NCI-H524 (cell line): Measurements from ENCODE around the gene EPHB2.

Experiments used
- DNase-seq, 2 experiments: peaks; one replicate each; lab custom pipeline; 2025; lab: John Stamatoyannopoulos, UW

Gene EPHB2

DNA sequence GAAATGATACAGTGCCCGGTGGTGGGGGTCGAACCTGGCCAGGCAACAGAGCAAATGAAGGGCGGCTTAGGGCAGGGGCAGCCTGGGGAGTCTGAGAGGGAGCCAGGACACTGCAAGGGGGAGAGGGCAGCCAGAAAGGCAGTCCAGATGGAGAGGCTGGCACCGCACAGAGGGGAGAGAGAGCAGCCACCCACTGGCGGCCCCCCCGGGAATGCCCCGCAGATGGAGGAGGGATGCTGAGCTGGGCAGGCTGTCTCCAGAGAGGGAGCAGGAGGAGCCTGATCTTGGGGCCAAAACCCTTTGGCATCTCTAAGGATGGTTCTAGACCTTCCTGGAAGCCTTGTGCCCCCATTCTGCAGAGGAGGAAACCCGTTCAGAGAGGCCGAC lies 149.8 kb downstream of the EPHB2 start:
- DNase-seq = peak; percentile 11 to 49

DNA sequence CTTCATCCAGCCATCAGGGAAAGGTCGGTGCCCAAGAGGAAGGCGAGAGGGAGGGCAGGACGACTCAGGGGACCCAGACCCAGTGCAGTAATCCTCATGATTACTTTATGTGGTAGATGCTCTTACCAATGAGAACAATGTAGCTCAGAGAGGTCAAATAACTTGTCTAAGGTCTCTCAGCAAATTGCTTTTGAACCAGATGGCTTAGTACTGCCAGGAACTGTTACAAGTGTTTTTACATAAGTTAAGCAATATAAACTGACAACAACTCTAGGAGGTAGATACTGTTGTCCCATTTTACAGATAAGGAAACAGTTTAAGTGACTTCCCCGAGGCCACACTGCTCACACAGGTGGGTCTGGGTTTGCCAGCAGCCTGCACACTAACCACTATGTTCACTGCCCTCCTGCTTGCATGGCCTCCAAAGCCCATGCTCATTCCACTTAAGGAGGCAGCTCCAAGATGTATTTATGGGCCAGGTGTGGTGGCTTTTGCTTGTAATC lies 150.3 kb downstream of the EPHB2 start:
- DNase-seq = no peak

DNA sequence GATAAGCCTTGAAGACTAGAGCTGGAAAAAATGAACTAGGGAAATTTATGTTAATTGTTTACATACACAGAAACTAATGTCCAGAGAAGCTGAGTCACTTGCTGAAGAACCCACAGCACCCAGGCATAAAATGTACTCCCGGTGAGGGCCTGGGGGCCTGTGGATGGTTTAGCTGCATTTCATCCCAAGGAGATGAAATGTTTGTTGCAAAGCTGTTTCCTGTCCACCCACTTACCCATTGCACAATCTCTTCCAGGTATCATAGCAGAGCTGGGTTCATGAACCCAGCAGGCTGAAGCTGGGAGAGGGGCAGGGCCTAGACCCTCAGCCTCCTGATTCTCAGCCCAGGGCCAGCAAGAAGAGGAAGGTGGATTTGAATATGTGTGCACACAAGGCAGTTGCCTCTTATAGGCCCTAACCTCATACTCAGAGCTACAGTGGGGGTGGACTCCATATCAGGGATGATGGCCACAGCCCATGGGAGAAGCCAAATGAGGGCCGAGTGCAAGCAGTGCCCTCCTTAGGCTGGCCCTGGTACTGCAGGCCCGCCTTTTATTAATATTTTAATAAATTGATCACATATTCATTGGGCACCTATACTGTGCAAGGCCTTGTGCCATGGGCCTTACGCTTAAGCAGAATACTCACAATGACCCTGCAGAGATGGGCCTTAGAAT lies 151.3 kb downstream of the EPHB2 start:
- peak in 1 of 2 experiments; percentile 28 for DNase-seq

DNA sequence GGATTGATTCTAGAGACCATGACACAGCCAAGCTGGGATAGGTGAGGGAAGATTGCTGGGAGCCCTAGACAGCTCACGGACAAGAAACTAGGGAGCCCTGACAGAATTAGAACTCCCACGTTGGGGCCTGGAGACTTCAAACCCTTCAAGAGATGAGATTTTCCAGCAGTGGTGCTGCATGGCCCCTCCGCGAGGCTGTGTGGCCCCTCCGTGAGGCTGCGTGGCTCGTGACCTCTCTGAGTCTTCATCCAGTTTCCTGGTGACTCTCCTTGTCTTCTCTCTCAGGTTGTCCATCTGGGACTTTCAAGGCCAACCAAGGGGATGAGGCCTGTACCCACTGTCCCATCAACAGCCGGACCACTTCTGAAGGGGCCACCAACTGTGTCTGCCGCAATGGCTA lies 152.1 kb downstream of the EPHB2 start:
- no peak for DNase-seq

DNA sequence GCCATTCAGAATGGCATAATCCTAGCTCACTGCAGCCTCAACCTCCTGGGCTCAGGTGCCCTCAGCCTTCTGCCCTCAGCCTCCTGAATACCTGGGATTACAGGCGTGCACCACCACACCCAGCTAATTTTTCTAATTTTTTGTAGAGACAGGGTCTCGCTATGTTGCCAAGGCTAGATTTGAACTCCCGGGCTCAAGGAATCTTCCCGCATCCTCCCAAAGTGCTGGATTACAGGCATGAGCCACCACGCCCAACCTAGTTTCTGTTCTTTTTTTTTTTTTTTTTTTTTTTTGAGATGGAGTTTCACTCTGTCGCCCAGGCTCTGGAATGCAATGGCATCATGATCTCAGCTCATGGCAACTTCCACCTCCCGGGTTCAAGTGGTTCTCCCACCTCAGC lies 153.1 kb downstream of the EPHB2 start:
- no peak for DNase-seq

DNA sequence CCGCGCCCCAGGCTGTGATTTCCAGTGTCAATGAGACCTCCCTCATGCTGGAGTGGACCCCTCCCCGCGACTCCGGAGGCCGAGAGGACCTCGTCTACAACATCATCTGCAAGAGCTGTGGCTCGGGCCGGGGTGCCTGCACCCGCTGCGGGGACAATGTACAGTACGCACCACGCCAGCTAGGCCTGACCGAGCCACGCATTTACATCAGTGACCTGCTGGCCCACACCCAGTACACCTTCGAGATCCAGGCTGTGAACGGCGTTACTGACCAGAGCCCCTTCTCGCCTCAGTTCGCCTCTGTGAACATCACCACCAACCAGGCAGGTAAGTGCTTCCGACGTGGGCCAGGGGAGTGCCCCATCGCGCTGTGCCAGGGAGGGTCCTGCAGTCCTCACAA lies 154.2 kb downstream of the EPHB2 start:
- DNase-seq = no peak

DNA sequence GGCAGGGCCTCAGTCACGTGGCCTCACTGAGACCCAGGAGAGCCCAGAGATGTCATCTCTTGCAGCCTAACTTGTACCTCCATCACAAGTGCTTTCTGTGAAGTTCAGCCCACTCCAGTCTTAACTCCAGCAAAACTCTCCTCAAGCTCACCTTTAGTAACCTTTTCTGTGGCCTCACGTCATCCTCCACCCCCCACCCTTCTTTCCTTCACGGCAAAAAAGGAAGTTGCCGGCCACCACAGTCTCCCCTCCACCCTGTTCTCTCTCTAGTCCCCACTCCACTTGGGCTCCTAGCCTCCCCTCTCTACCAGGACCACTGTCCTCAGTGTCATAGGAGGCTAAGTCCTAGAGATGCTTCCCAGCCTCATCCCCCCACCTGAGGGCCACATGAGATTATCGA lies 155.1 kb downstream of the EPHB2 start:
- no peak for DNase-seq

DNA sequence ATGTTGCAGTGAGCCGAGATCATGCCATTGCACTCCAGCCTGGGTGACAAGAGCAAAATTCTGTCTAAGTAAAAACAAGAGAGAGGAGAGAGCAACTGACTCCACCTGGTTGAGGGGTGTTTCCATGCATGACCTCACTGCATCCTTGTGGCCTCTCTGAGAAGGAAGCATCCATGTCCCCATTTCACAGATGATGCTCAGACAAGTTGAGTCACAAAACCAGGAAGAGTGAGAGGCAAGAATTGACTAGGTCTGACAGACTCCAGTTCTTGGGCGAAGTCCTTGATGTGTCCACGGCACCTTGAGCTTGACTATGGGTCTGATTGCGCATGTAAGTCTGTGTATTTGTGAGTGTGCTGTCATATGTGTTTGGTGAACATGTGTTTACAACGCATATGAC lies 156.2 kb downstream of the EPHB2 start:
- DNase-seq = no peak

DNA sequence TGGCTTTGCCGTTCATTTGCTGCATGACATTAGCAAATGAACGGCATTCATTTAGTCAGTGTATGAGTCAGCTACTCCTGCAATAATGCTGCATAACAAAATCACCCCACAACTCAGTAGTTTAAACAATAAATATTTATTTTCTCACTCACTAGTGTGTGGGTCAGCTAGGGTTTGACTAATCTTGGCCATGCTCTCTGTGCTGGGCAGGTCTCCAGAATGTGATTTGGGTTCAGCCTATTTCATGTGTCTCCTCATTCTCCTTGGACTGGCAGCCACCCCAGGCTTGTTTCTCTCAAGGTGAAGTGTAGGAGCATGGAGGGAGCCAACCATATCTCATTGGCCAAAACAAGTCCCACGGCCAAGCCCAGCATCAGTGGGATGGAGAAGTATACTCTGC lies 157.7 kb downstream of the EPHB2 start:
- DNase-seq = no peak

DNA sequence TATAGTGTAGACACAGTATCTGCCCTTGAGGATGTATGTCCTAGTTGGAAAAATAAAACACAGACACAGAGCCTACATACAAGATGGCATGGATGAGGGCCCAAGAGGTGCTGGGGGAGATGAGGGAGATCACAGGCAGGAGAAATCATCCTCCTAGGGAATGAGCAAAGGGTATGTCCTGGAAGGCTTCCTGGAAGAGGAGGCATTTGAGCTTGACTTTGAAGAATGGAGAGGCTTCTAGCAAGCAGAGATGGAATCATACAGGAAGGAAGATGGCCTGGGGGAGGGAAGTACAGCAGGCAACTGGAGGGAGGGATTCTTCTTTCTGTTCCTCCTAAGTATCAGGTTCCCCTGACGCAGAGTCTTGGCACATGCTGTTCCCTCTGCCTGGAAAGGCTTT lies 158.7 kb downstream of the EPHB2 start:
- no peak for DNase-seq

DNA sequence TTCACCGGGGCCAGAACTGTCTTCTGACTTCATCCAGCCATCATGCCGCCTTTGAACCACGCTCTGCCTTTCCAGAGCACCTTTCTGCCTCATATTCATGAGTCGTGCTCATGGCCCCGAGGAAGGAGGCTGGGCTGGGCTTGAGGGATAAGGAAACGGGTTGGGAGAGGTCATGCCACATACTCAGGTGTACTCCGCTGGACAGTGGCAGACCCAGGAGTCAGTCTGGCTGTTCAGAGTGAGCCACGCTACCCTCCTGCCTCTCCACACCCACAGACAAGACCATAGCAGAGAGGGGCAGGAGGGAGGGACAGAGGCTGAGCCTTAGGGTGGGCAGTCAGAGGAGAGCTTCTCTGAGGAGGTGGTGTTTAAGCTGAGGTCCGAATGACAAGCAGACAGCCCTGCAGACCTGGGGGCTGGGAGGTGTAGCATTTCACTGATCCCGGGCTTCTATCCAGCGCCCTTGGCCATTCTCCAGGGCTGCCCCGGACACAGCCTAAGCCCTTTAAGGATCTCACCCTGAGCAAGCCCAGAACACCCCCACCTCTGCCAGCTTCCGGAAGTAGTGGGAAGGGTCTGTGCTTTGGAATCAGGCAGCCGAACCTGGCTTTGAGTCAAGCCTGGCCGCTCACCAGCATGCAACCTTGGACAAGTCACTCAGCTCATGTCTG lies 159.7 kb downstream of the EPHB2 start:
- DNase-seq = no peak

DNA sequence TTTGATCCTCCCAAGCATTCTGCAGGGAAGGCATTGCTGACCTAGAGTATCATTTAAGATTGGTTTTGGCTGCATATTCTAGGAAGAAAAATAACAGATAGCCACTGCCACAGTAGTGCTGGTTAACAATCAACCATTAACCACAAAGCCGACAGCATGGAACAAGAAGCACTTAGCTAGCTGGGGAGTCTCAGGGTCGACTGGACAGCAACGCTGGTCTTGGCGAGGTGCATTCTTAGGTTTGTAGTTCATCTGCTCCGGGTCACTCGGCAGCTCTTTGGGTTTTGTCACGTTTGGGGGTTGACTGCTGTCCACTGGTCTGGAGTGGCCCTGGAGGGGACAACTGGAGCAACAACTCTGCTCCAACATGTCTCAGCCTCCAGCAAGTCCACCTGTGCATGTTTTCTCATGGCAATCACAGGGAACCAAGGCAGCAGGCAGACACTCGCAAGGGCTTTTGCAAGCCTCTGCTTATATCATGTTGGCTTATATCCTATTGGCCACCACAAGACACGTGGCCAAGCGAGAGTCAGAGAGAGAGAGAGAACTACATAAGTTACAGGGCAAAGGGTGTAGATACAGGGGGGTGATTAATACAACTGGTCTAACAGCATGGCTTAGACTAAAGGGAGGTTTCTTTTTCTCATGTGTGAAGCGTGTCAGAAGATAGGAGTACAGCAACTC lies 162.5 kb downstream of the EPHB2 start:
- no peak for DNase-seq

DNA sequence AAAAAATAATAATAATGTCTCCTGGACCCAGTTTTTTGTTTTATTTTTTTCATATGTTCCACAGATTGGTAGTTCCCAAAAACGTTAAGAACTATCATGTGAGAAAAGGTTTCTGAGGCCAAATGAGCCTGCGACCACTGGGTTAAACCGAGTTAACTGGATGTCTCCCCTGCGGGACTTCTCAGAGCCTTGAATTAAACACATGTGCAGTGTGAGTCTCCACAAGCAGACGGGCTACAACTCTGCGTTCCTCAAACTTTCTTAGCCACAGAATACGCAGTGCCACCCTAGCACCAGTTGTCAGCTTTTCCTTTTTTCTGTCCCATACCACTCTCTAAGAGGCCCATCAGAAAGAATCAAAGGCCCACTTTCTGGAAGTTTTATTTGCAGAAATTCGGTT lies 164.1 kb downstream of the EPHB2 start:
- no peak for DNase-seq

DNA sequence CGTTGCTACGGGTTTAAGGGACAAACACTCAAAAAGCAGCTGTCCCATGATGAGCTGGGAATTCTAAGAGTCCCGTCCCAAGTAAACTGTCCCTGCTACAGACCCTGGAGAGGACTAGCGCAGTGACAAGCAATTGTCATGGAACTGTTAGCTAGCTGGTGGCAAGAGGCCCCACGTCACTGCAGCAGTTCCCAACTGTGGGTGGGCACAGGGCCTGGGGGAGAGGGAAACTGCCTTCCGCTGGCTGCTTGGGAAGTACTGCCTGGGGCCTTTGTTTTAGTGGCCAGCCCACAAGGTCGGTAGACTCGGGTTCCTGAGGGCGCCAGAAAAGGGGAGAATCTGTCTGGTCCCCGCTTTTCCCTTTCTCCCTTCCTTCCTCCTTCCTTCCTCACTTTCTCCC lies 164.6 kb downstream of the EPHB2 start:
- no peak for DNase-seq

DNA sequence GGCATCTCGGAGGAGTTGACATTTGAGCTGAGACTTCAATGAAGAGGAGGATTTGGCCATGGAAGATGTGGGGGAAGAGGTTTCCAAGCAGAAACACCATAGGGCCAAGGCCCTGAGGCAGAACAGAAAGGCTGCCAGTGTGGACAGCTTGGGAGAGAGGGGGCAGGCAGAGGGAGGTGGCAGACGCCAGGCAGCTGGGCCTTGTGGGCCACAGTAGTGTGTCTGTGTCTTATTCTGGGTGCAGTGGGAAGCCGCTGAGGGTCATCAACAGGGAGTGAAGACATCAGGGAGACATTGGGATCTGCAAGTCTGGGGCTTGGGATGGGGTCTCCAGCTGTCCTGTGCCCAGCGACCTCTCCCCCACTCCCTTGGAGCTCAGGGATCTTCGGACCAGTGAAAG lies 165.2 kb downstream of the EPHB2 start:
- peak in 1 of 2 experiments; percentile 60 for DNase-seq

DNA sequence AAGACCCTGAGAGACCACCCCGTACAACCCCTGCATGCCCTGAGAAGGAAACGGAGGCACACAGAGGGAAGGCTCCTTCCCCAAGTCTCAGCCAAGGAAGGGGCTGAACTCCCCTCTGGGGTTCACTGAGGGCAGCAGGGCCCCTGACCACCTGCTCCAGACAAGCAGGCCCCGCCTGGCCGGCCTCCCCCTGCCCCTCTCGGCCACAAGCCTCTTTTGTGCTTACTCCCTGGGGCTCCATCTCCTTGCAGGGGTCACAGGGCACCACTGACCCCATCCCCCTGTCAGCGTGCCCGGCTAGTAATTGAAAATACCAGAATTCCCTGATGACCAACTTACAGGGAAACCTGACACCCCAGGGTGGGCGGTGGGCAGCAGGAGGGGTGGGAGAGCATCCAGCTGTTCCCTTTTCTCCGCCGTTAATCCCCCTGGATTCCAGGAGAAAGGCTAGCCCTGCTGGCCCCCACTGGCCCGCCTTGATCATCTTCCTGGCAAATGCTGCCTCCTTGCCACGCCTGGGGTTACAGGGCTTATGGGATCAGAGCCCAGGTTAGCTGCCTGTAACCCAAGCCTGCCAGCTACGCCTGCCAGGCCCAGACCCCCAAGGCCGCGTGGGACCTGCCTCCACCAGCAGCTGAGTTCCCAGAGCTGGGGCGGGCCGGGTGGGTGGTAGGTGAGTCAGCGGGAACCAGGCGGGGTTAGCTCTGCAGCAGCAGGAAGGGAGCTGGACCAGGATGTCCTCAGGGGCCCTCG lies 165.9 kb downstream of the EPHB2 start:
- DNase-seq = peak; percentile 66 to 88

DNA sequence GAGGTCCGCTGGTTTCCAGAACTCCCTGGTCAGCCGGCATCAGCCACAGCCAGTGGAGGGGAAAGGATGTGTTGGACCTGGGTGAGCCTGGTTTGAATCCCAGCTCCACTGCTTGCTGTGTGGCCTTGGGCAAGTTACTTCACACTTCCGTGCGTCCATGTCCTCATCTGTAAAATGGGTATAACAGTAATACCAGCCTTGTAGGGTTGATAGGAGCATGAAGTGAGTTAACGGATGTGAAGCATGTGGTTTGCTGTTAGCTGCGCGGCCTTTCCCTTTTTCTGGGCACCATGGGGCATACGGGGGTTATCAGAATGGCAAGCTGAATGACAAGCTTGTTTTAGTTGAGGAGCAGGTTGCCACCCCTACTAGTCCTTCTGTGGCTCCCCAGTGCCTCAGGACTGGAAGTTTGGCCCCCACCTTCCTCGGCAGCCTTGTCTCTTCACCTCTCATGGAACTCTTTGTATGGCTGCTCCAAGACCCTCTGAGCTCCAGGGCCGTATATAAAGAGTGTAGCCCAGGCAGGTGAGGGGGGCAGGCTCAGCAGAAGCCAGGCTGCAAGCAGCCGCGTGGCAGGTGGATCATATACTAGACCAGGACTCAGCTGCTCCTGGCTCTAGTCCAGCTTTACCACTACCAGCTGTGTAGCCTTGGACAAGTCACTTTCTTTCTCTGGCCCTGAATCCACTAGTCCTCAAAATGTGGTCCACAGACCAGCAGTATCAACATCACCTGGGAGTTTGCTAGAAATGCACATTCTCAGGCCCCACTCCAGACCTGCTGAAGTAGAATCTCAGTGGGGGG lies 166.7 kb downstream of the EPHB2 start:
- no peak for DNase-seq

DNA sequence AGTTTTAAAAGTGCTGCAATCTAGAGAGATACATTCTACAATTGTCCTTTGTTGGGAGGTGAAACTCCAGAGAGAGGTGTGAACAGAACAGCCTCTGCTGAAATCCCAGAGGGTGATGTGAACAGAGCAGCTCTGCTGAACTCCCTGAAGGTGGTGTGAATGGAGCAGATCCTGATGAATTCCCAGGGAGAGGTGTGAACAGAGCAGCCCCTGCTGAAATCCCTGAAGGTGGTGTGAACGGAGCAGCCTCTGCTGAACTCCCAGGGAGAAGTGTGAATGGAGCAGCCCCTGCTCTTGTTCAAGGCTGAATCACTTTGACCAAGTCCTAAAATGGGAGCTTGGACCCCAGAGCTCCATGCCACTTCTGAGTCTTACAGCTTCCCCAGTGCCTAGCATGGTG lies 167.3 kb downstream of the EPHB2 start:
- no peak for DNase-seq

DNA sequence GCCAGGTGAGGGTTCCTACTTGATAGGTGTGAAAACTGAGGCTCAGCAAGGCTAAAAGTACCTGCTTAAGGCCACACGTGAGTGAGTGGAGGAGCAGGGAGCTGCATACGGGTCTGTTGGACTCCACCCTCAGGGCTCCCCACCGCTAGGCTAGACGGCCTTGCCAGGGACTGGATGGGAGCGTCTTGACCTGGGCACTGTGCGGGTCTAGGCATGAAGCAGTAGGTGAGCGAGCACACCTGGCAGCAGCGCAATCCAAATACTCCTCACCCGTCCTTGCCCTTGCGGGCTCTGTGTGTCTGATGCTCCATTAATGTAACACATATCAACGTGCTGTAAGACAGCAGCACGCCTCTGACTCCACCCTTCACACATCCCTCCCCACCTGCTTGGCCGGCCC lies 168.0 kb downstream of the EPHB2 start:
- DNase-seq = no peak

DNA sequence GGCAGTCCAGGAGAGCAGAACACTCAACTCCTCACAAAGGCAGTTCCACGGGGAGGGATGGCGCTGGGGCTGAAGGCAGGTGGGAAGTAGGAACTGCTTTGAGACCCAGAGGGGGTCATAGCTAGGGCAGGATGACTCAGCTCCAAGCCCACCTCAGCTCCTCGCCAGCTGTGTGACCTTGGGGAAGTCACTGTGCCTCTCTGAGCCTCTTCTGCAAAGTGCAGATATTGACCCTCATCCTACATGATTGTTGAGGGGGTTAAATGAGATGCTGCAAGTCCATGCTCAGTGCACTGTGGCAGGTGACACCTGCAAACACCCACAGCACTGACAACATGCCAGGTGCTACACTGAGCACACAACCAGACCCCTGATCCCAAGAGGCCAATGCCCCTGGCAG lies 168.8 kb downstream of the EPHB2 start:
- no peak for DNase-seq

DNA sequence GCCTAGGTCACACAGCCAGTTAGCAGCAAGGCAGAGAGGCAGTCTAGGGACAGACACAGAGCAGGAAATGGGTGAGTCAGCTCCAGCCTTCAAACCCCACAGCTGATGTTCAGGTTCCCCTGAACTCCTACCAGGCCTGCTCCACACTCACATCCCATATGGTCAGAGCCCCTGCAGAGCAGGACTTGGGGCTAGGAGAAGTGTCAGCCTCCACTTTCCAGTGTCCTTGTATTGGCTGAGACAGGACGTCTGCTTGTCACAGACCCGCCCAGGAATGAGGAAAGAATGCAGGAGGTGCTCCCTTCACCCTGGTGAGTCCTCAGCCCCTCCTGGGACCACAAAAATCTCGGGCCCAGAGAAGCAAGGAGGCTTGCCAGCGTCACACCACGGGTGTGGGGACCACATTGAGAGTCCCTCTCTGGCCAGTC lies 169.5 kb downstream of the EPHB2 start:
- DNase-seq = no peak

DNA sequence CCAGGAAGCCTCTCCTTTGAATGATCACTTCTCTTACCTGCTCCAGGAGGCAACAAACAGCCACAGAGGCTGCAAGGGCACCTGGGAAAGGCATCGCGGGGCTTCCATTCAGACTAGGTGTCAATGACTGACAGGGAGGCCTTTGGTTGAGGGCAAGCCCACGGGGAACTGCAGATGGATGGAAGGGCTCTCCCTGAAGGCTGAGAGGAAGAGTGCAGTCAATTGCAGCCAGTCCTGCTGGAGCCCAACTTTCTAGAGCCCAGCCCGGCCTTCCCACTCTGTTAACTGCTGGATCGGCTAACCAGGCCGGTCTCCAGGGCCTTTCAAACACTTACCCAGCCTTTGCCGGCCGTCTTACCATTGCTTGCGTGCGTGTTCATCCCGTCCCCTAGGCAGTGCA lies 172.8 kb downstream of the EPHB2 start:
- no peak for DNase-seq
